GM21529 (cell line): ENCODE results near the gene SLC16A8.
"Not testable (repeated sequence)": the region's sequence is repeated elsewhere in the genome, so short reads cannot be mapped to it uniquely, and the experiment has no call there.

Source experiments
- ATAC-seq: cut with Tn5 transposase; IDR thresholded peaks from one replicate; pipeline ENCODE4 v1.9.1; 2021; ENCODE audit not compliant: unreplicated experiment

The SLC16A8 gene

DNA sequence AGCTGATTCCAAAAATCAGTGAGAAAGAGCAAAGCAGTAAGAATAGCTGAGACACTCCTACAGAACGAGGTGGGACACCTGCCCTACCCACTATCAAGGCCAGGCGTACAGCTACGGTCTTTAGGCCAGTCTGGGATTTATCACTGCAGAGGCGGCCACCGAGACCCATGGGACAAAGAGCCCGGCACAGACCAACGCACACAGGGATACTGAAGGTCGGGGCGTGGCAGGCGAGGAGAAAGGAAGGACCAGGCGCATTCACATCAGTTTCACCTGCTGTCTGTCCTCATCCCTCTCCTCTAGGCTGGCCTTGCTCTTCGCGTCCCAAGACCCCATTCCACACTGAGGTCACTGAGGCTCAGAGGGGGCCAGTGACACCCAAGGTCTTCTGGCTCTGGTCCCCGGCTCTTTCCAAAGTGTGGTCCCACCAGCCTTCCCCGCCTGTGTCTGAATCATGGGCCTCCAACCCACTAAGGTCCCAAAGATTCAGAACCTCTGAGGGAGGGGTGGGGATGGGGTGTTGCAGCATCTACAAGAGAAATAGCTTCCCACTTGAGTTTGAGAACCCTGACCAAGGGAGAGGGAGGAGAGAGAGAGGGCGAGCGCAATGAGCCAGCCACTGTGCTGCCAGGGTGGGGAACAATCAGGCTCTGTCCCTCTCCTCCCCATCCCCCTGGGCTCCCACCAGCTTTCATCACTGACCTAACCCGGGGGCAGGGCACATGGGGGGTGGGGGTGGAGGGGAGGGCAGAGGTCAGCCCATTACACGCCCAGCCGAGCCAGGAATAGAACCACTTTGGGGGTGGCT is 34.0 kb downstream of the SLC16A8 start:
- ATAC-seq, result no peak

DNA sequence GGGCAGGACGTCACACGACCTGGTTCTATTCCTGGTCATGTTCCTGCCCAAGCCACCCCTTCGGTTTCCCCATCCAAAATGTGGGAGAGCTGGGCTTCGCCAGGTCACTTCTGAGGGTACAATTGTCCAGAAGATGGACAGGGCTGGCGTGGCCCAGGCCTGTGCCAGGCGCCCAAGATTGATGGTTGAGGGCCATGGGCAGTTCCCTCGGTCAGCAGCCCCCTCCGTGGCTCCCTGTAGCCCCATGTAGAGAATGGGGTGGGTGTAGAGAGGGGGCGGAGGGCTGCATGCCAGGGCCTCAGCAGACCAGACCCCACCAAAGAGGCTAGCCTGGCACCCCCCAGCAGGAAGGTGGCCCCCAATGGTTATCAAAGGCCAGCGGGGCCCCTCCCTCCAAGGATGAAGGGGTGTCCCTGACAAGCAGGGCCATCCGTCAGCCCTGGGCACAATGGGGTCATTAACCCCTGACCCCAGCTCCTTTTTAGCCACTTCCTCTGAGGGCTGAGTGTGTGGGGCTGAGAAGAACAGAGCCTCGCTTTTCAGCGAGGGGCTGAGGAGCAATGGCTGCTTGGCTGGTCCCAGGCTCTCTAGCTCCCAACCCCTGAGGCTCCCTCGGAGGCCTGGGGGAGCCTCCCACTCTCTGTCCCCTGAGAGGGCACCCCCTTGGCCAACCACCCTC is 37.8 kb downstream of the SLC16A8 start:
- ATAC-seq, result no peak

DNA sequence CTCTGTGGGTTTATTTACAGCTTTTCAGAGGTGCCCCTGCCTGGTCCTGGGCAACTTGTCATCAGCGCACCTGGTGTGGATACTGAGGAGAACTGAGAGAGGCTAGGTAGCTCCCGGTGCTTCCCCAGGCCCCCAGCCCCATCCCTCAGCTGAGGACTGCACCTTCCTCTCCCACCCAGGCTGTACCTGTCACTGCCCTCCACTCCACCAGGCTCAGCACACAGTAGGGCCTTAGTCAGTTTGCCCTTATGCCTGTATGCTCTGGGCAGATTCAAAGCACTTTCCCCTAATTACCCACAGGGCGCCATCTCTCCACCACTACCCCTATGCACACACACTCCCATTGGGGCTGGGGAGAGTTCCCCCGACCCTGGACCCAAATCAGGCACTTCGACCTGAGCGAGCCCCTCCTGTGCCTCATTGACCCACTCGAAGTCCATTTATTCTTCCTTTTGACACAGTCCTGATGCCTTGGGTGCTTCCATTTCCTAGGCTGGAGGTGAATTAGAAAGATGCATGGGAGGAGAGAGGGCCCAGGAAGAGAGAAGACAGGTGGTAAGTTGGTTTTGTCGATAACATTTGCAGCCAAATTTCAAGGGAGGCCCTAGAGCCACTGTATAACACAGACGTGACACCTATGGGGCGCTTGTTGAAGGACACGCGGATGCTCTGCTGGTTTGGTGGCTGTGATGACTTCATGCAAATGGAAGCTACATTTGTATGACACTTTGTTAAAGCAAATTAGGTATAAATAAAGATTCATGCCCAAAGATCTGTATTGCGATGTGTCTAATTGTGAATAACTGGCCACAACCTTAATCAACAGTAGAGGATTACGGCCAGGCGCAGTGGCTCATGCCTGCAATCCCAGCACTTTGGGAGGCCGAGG is 40.6 kb downstream of the SLC16A8 start:
- ATAC-seq, result no peak

DNA sequence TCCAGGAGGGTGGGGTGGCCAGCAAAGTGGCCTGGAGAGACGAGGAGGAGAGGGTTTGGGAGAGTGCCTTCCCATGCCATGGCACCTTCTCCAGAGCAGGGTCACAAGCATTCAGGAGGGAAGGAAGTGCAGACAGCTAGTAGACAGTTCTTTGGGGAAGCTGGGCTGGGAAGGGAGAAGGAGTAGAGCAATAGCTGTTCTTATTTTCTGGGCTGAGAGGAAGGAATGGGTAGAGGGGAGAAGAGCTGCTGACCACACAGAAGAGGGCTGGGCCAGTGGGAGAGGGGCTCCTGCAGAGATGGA is 41.5 kb downstream of the SLC16A8 start:
- no peak for ATAC-seq

DNA sequence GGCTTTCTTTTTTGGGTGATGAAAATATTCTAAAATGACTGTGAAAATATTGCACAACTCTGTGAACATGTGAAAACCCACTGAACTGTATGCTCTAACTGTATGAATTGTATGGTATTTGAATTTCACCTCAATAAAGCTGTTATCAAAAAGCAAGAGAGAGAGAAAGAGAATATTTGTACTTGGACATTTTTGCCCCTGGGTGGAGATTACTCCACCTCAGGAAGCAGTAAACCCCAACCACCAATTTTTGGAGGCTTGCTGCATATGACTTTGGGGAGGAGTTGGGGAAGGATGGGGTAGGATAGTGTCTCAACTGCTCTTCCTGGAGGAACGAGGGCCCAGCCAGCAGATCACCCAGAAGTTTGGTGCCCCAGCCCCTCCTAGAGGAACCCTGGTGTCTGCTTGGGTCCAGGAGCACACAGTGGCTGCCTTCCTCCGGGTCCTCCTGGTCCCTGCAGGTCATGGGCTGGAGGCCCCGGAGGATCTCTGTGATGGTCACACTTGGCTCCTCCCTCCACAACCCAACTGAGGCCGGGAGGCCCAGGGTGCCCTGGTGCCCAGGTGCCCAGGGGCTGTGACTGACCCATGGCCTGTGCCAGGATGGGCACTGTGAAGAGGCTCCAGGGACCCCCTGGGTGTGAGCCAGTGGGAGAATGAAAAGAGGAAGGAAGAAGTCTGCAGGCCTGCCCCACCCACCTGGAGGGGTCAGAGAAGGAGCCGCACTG is 42.1 kb downstream of the SLC16A8 start:
- ATAC-seq, result no peak

DNA sequence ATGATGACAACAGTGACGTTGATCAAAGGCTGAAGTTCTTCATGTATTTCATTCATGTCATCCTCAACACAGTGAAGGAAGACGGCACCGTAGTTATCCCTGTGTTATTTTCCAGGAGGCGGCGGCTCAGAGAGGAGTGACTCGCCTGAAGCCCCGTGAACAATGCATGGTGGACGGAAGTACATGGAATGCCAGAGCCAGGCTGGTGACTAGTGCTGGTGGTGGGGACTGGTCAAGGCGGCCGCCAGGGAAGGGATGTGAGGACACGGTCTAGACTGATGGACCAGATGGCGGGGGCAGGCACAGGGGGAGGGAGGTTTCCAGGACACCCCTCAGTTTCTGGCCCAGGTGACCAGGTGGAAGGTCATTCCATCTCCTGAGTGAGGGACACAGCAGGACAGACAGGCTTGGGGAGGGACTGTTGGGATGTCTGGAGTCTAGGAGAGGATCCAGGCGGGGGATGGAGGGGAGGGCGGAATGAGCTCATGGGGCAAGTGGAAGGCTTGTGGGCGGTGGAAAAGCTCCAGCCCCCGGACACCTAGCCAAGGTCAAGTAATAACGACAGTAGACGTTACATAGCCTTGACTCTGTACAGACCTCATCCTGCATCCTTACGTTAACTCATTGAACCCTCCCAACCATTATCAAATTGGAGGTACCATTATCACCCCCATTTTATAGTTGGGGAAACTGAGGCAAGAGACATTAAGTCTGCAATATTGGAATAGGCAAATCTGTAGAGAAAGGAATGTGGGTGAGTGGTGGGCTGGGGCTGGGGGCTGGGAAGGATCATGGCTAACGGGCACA is 42.8 kb downstream of the SLC16A8 start:
- no peak for ATAC-seq

DNA sequence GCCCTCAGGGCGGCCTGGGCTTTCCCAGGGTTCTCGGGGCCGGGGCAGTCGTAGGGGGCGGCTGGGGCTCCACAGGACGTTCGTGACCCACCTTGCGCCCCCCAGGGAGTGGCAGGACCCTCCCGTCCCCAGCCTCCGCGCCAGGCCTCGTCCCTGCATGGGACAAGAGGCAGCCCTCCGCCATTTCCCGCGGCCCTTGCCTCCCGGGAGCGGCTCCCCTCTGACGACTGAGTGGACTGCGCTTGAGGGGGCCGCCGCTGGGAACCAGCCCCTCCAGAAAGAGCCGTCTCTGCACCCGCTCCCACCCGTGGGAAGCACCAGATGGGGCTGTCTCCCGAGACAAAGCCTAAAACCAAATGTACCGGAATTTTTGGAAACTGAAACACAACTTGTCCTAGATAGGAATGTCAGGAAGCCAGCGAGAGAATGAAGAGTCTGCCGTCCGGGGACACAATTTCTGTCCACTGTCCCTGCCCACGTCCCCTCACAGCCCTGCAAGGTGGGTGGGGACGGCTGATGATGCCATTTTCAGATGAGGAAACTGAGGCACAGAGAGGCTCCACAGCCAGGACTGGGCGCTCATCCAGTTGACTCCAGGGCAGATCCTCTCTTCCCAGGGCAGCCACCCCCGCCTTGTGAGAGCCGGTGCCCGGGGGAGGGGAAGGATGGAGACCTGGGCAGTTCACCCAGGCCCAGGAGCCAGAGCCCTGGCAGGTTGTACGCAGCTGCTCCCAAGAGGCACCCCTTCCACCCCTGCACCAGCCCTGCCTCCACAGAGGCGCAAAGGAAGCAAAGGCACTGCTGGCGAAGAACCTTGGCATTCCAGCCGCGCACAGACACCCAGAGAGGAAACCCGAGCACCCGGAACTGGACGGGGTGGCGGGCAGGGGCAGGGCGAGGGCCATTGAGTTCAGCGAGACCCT is 44.8 kb downstream of the SLC16A8 start:
- ATAC-seq, result no peak

DNA sequence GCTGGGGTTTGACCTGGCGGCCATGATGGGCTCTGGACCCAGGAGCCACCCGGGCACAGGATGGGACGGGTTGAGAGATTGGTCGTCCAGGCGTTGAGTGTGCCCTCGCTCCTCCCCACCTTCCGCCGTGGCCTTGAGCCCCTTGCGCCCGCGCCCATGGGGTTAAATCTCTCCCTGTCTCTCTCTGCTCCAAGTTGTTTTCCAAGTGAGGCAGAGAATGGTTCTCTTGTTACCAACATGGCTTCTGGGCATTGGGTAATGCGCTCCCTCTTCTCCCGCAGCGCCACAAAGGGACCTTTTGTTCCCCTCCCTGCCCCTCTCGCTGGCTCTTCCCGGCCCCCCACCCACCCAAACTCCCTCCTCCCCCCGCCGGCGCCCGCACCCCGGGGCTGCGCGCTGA is 45.6 kb downstream of the SLC16A8 start:
- no peak for ATAC-seq

DNA sequence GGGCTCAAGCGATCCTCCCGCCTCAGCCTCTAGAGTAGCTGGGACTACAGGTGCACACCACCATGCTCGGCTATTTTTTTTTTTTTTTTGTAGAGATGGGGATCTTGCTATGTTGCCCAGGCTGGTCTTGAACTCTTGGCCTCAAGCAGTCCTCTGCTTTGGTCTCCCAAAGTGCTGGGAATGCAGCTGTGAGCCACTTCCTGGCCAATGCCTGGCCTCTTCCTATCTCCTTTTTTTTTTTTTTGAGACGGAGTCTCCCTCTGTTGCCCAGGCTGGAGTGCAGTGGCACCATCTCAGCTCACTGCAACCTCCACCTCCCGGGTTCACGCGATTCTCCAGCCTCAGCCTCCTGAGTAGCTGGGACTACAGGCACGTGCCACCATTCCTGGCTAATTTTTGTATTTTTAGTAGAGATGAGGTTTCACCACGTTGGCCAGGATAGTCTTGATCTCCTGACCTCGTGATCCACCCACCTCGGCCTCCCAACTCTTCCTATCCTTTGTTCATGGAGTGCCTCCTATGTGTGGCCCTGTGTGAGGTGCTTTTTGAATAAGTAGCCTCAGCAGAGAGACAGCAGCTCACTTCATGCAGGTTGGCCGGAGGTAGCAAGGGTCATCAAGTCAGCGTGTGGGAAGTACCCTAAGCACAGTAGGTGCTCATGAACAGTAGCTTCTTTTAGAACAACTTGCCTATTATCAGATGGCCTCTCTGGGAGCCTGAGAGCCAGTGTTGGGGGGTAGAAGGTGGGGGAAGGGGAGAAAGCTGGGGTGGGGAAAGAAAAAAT is 46.4 kb downstream of the SLC16A8 start:
- ATAC-seq, result not testable (repeated sequence)

DNA sequence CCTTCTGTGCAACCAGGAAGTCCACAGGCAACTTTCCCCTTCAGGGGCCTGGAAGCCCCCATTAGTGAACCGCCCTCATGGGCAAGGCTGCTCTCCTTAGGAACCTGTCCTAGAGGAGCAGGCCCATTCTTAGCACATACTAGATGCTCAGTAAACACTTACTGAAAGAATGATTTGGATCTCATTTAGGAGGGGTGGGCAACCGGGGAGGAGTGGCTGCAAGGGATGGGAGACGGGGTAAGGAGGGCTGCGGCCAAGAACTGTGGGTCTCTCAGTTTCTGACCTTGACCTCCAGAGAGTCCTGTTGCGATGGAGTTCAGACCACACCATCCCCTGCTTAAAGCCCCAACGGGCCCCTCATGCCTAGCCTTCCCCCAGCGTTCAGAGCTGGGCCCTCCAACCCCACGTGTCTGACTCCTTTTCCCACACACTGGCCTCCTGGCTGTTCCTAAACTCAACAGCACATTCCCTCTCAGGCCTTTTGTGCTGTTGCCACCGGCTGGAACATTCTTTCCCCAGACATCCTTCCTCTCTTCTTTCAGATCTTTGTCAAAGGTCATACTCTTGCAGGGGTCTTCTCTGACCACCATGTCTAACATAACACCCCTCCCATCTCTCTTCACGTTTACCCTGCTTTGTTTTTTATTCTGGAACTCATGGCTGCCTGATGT is 47.5 kb downstream of the SLC16A8 start:
- ATAC-seq, result no peak

DNA sequence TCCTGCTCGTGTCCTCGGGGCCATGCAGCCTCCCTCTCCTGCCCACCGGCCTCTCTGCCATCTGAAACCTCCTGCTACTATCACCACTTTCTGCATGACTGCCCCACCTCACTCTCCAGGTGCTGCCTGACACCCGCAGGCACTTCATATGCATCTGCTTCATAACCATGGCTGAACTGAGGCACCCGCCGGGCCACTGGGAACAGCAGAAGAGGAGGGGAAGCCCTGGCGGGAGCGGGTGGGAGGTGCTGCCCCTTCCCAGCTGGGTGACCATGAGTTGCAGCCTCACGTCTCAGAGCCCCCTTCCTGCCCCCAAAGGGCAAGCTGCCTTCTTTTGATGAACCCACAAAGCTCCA is 48.5 kb downstream of the SLC16A8 start:
- ATAC-seq, result no peak

DNA sequence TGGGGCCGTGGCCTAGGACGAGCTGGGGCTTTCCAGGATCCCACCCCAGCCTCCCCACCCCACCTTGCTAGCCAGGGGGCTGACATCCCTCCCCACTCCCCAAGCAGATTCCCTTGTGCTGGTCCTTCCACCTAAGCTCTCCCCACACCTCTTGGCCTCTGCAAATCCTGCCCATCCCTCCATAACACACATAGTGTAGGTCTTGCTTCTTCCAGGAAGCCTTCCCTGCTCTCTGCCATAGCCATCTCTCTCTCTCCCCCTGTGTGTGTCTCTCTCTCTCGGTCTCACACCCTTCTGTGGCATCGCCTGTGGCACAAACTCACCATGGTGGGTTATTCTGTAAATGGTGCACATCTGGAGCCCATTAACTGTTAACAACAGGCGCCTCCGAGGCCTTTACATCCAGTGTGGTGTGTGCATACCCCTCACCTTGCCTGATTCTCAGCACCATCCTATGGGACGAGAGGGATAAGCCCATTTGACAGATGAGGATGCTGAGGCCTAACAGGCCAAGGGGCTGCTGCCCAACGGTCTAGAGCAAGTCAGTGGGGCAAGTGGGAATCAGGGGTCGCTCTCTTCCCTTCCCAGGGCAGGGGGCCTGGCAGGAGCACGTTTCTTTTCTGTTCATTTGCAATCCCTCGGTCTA is 49.0 kb downstream of the SLC16A8 start:
- no peak for ATAC-seq

DNA sequence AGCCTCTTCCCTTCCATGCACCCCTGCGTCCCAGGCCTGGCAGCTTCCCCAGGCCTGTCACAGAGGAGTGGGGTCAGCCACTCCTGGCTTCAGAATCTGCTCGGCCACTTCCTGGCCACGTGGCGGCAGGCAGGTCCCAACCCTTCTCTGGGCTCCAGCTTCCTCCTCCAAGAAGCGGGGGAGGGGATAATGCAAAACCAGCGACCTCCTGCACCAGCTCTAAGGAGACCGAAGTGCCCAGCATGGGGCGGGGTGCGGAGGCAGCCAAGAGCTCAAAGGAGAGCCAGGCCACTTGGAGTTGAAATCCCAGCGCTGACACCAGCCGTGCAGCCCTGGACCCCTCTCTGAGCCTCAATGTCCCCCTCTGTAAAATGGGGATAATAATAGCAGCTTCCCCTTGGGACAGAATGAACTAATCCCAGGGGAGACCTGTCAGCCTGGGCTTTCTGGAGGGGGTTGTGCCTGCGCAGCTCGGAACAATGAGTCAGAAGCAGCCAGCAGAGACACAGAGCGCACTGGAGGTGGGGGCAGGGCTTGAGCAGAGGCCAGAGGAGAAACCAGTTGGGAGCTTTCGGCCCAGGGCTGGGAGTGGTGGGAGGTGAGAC is 49.6 kb downstream of the SLC16A8 start:
- no peak for ATAC-seq

DNA sequence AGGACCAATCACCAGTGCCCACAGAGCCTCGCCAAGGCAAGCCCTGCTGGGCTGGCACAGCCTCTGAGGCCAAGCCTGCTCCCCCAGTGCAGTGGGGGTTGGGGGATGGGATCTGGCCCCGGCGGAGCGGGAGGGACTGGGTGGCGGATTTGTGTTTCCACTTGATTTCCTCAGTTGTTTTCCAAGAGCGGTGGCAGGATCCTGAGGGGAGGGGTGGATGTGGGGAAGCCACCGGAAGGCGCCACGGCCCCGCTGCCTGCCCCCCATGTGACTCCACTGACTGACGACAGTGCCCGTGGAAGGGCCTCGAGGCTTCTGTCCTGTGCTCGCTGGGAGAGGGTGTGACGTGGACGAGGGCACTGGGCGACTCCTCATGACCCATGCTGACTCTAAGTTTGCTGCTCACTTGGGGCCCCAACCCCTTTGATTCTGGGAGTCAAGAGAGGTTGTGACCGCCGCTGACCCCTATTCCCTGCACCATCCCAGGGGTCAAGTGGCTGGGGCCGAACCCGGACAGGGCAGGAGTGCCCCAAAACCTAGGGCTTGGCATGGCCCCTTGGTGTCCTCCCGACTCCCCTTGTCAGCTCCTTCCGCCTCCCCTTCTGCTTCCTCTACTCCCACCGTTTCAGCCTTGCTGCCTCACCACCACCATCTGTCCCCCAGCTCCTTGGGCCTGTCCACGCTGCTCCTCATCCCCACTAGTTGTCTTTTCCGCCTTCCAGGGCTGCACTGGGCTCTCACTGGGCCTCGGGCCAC is 50.3 kb downstream of the SLC16A8 start:
- ATAC-seq, result no peak

DNA sequence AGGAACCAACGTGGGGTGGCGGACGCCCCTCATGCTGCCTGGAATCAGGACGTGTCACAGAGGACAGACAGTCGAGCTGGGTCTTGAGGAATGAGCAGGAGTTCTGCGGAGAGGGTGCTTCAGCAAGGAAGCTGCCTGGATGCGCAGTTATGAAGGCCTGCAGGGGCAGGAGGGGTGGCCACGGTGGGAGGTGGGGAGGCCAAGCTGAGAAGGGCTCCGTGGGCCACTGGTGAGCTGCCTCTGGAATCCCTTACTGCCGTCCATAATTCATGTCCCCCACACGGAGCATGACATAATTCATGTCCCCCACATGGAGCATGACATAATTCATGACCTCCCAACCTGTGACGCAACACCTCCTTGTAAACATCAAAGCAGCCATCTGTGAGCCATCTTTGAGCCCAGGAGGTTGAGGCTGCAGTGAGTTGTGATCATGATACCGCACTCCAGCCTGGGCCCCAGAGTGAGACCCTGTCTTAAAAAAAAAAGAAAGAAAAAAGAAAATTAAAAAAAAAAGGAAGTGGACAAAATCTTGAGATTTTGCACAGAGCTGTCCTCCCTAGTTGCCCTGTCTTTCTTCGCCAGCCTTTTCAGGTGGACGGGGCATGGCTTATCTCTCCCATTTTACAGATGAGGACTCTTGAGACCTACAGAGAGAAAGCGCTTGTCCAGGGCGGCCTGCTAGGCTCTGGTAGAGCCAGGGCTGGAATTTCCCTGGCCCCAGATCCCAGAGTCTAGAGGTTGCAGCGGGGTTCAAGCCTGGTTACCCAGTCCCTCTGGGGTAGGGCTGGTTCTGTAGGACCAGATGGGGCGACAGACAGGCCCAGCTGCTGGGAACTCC is 51.1 kb downstream of the SLC16A8 start:
- no peak for ATAC-seq

DNA sequence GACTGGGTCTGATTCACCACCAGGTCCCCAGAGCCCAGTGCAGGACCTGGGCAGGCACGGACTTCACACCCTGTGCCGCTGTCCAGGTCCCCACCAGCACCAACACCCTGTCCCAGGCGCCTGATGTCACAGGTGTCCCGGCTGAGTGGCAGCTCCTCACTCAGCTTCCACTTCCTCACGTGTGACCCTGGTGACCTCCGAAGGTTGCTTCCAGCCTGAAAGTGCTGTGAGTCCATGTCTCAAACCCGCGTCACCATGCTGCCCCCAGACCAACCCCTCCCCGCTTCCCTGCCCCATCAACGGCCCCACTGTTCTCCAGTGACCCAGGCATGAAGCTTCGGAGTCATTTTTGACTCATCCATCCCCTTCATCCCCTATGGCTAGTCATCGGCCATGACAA is 52.5 kb downstream of the SLC16A8 start:
- no peak for ATAC-seq
